ENCODE results near the gene TSHZ2. TPM values are rescaled to one million over a fixed set of nuclear protein-coding genes. Genes with fewer than 3 reads are reported as not detected.
"Not testable (repeated sequence)": the region's sequence is repeated elsewhere in the genome, so short reads cannot be mapped to it uniquely, and the experiment has no call there.

Gene TSHZ2
- total RNA-seq, 1 donor from 2014 or later: 1.9 TPM

- no peak for DNase-seq
These were observed 10.0 kb upstream of the TSHZ2 start for GRCh38 chr20:52962183-52962582.

- no peak for DNase-seq
These were observed 9.0 kb upstream of the TSHZ2 start for GRCh38 chr20:52963131-52963530.

- DNase-seq: no peak
These were observed 8.0 kb upstream of the TSHZ2 start for GRCh38 chr20:52964131-52964530.

- DNase-seq: no peak
These were observed 6.8 kb upstream of the TSHZ2 start for GRCh38 chr20:52965380-52965779.

- no peak for DNase-seq
These were observed 6.3 kb upstream of the TSHZ2 start for GRCh38 chr20:52965819-52966218.

- not testable (repeated sequence) for DNase-seq
These were observed 5.6 kb upstream of the TSHZ2 start for GRCh38 chr20:52966543-52966942.

GRCh38 chr20:52971498-52972189 lies 514 bp upstream of the TSHZ2 start:
- DNase-seq: no peak

GRCh38 chr20:52972965-52973819 lies 1.0 kb downstream of the TSHZ2 start:
- no peak for DNase-seq

- DNase-seq: no peak
These were observed 2.0 kb downstream of the TSHZ2 start for GRCh38 chr20:52974179-52974594.

GRCh38 chr20:52975029-52975732 lies 3.0 kb downstream of the TSHZ2 start:
- DNase-seq: peak; percentile 43

- DNase-seq: no peak
These were observed 3.8 kb downstream of the TSHZ2 start for GRCh38 chr20:52975803-52976531.

- no peak for DNase-seq
These were observed 6.7 kb downstream of the TSHZ2 start for GRCh38 chr20:52978851-52979250.

- no peak for DNase-seq
These were observed 8.9 kb downstream of the TSHZ2 start for GRCh38 chr20:52981051-52981450.

GRCh38 chr20:52983726-52984450 lies 11.7 kb downstream of the TSHZ2 start:
- DNase-seq: no peak

GRCh38 chr20:52984451-52984810 lies 12.3 kb downstream of the TSHZ2 start:
- DNase-seq: no peak

GRCh38 chr20:52985687-52986086 lies 13.5 kb downstream of the TSHZ2 start:
- DNase-seq: no peak

- DNase-seq: no peak
These were observed 15.1 kb downstream of the TSHZ2 start for GRCh38 chr20:52987295-52987694.

GRCh38 chr20:52991830-52992229 lies 19.7 kb downstream of the TSHZ2 start:
- no peak for DNase-seq

GRCh38 chr20:52992632-52993031 lies 20.5 kb downstream of the TSHZ2 start:
- DNase-seq: no peak

- DNase-seq: no peak
These were observed 20.9 kb downstream of the TSHZ2 start for GRCh38 chr20:52993076-52993475.

GRCh38 chr20:52994184-52994970 lies 22.2 kb downstream of the TSHZ2 start:
- DNase-seq: no peak

Data from dermis blood vessel endothelial cell (primary cell).